Thoracic aorta (tissue), 2 donors: ENCODE data around the gene SLC46A1. TPM values are rescaled to one million over a fixed set of nuclear protein-coding genes. Genes with fewer than 3 reads are reported as not detected.

Experiments
- ATAC-seq: fragments of 150-250 bp; one replicate; pipeline ENCODE4 v1.8.0; 2017; ENCODE audit warnings: low read depth; ENCODE audit not compliant: insufficient number of reproducible peaks, low FRiP score
- DNase-seq: peaks from one replicate; pipeline ENCODE4 v3.0.0-alpha.2; 2020; ENCODE audit warnings: low spot score
- H3K27ac ChIP-seq, 2 donors: fragments of 200-600 bp; sonication (generic); 1 replicate in 1 of 2; 2 replicates in 1 of 2; pipeline ENCODE4 v1.5.1; 2016; ENCODE audit warnings: mild to moderate bottlenecking in 2 of 2, moderate library complexity in 2 of 2
- H3K27me3 ChIP-seq: fragments of 200-600 bp; sonication (generic); replicated peaks from 2 replicates; pipeline ENCODE4 v1.6.0; 2016; ENCODE audit warnings: mild to moderate bottlenecking; ENCODE audit not compliant: insufficient read depth
- H3K36me3 ChIP-seq: fragments of 200-600 bp; sonication (generic); one replicate; pipeline ENCODE4 v1.5.1; 2016
- H3K4me1 ChIP-seq, 2 donors: fragments of 200-600 bp; sonication (generic); 1 replicate in 1 of 2; 2 replicates in 1 of 2; pipeline versions ENCODE4 v1.5.1 to v1.6.0; 2016; ENCODE audit warnings: low read depth in 2 of 2, mild to moderate bottlenecking in 1 of 2; ENCODE audit not compliant: control insufficient read depth in 1 of 2
- H3K4me3 ChIP-seq: fragments of 200-600 bp; sonication (generic); 2 replicates; pipeline ENCODE4 v1.5.1; 2016; ENCODE audit warnings: mild to moderate bottlenecking
- H3K9me3 ChIP-seq: fragments of 200-600 bp; sonication (generic); 2 replicates; pipeline ENCODE4 v1.5.1; 2016
- total RNA-seq, 2 donors: library from RNA; depleted of rRNA; stranded (reverse); fragments of >200 nt; gene quantifications; one replicate each; pipeline versions ENCODE4 v1.1.0 to v1.2.3, GENCODE V29; 2016
- TF ChIP-seq, protein P1 (sequence below): fragments of 200-600 bp; sonication (generic); IDR thresholded peaks from one replicate; pipeline ENCODE4 v1.5.1; 2019; ENCODE audit warnings: antibody characterized with exemption

SLC46A1 gene
- total RNA-seq, 2 donors from 2014 or later: 11.9 to 29.2 TPM

DNA sequence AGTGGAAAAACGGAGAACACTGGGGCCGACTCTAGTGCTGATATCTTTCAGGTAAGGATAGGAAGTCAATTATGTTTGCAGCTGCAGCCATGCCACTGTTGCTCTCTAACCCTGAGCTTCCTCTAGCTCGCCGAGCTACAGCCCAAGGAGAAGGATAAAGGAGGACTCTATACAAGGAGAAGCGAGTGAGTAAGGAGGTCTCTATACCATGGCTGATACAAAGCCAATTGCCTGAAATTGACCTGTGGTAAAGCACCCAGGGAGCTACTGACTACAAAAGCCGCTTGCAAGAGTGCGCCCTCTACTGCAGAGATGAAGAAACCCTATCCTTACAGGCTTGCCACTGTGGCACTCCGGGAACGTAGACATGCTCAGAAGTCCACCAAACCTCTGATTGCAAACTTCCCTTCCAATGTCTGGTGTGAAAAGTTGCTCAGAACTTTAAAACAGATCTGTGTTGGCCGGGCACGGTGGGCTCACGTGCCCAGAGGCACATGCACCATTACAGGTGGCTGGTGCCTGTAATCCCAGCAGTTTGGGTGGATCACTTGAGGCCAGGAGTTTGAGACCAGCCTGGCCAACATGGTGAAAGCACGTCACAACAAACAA, 10.8 kb upstream of the SLC46A1 start:
- Histone ChIP-seq H3K36me3 (no peaks in the 10 kb centered on the region), H3K9me3 (no peaks in the 10 kb centered on the region), H3K4me3 (no peak overlapping the region), H3K27ac (no peak overlapping the region), H3K4me1 (no peaks in the 10 kb centered on the region), H3K27me3 (no peaks in the 10 kb centered on the region)
- TF ChIP-seq, protein P1, sequence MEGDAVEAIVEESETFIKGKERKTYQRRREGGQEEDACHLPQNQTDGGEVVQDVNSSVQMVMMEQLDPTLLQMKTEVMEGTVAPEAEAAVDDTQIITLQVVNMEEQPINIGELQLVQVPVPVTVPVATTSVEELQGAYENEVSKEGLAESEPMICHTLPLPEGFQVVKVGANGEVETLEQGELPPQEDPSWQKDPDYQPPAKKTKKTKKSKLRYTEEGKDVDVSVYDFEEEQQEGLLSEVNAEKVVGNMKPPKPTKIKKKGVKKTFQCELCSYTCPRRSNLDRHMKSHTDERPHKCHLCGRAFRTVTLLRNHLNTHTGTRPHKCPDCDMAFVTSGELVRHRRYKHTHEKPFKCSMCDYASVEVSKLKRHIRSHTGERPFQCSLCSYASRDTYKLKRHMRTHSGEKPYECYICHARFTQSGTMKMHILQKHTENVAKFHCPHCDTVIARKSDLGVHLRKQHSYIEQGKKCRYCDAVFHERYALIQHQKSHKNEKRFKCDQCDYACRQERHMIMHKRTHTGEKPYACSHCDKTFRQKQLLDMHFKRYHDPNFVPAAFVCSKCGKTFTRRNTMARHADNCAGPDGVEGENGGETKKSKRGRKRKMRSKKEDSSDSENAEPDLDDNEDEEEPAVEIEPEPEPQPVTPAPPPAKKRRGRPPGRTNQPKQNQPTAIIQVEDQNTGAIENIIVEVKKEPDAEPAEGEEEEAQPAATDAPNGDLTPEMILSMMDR: no peak
- DNase-seq: no peak
- peak; percentile 55 for ATAC-seq

DNA sequence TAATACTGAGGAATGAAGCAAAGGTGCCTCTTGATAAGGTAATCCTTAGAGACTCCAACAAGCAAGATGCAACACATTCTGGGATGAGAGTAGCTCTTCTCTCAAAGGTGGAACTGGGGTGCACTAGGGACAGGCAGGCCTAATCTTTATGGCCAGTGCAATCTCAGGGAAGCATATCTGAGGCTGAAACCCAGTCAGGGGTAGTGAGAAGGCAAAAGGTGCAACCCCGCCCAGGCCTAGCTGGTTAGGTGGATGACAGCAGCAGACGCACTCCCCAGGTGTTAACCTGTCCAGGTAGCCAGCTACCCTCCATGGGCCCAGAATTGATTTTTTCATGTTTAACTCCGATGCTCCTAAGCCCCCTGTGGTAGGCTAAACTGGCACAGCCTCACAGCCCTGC, 9.9 kb upstream of the SLC46A1 start:
- Histone ChIP-seq H3K4me3 (no peak overlapping the region), H3K36me3 (no peaks in the 10 kb centered on the region), H3K27me3 (no peaks in the 10 kb centered on the region), H3K27ac (no peak overlapping the region), H3K4me1 (no peaks in the 10 kb centered on the region), H3K9me3 (no peaks in the 10 kb centered on the region)
- ATAC-seq (no peak), DNase-seq (no peak)
- TF ChIP-seq, protein P1: no peak

DNA sequence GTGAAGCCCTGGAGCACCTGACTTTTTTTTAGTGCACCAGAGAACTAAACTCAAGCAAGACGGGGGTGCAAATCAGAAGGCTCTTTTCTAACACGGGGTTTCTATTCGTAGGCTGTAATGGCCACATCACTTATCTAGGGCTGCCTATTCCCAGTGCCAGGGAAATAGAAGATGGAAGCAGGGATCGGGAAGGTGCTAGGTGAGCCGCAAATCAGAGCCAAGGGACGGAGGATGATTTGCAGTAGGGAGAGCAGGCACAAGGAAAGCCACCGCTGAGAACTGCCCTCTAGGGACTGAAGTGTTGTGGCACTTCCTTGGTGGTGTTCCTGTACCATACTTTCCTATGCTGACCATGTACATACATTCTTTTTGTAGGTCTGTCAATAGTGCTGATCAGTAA, 7.8 kb upstream of the SLC46A1 start:
- TF ChIP-seq, protein P1: no peak
- ATAC-seq: no peak

DNA sequence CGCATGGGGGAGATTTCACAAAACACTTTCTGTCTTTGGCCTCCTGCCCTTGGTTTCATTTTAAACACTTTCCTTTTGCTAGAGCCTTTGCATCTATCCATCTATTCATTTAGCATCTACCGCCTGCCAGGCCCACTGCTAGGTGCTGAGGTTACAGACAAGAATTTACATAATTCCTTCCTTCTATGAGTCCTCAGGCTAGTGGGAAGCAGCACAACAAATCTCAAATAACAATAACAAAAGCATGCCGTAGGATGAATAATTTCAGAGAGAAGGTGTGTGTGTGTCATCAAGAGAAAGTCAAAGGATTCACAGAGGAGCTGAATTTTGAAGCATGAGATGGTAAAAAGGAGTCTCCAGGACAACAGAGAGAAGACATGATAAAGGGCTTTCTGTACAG, 6.1 kb upstream of the SLC46A1 start:
- no peak overlapping the region for H3K27ac ChIP-seq

More for the DNA sequence above, 7.8 kb upstream of the SLC46A1 start:
- no peak overlapping the region for H3K27ac ChIP-seq
- H3K4me1 ChIP-seq: no peaks in the 10 kb centered on the region
- H3K36me3 ChIP-seq: no peaks in the 10 kb centered on the region
- DNase-seq: no peak
- H3K9me3 ChIP-seq: no peaks in the 10 kb centered on the region
- no peaks in the 10 kb centered on the region for H3K27me3 ChIP-seq
- H3K4me3 ChIP-seq: no peak overlapping the region

DNA sequence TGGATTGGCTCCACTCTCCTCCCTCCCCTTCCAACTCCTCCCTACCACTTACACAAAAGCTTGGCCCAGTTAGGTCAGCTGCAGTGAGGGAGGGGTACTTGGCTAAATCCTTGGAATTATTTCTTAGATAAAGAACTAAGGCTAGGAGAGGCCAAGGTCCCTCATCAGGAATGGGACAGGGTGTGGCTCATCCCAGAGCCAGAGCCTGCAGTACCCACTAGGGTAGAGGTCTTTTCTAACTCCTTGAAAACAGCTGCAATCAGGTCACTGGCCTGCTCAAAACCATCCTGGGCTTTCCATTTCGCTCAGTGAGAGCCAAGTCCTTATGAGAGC, 1.9 kb upstream of the SLC46A1 start:
- Histone ChIP-seq H3K4me1 (peaks cover 8 to 24% of the 10 kb centered on the region in 2 donors), H3K27me3 (no peaks in the 10 kb centered on the region), H3K4me3 (no peak overlapping the region), H3K9me3 (no peaks in the 10 kb centered on the region), H3K27ac (no peak overlapping the region), H3K36me3 (no peaks in the 10 kb centered on the region)
- TF ChIP-seq, protein P1: no peak
- DNase-seq (no peak), ATAC-seq (no peak)

More for the DNA sequence above, 6.1 kb upstream of the SLC46A1 start:
- Histone ChIP-seq H3K4me3 (no peak overlapping the region), H3K4me1 (no peaks in the 10 kb centered on the region), H3K9me3 (no peaks in the 10 kb centered on the region), H3K36me3 (no peaks in the 10 kb centered on the region), H3K27me3 (no peaks in the 10 kb centered on the region)
- ATAC-seq: no peak
- no peak for DNase-seq
- TF ChIP-seq, protein P1: no peak
